ENCODE data around the gene TAS2R38.

The TAS2R38 gene

GRCh38 chr7:142009187-142009586 is 35.6 kb upstream of the TAS2R38 start:
- TF ChIP-seq FOXP2 (optimal IDR thresholded peaks at IDR 0.05; ENCODE audit: borderline replicate concordance, extremely low read depth, extremely low read length, insufficient read depth) (no peak), POLR2AphosphoS5 (IDR thresholded peaks at IDR 0.05; ENCODE audit: low read depth, low read length) (no peak), REST (IDR thresholded peaks at IDR 0.05; ENCODE audit: insufficient read depth in 1 of 2, low read depth in 2 of 2, low read length in 2 of 2) (no peak), TAF1 (IDR thresholded peaks at IDR 0.05; ENCODE audit: borderline replicate concordance, insufficient read depth, low read length) (no peak), SIN3A (IDR thresholded peaks at IDR 0.05; ENCODE audit: borderline replicate concordance, insufficient read depth, low read length) (no peak)

- TF ChIP-seq SIN3A (IDR thresholded peaks at IDR 0.05; ENCODE audit: borderline replicate concordance, insufficient read depth, low read length), result no peak
- no peak for TF ChIP-seq FOXP2 (optimal IDR thresholded peaks at IDR 0.05; ENCODE audit: borderline replicate concordance, extremely low read depth, extremely low read length, insufficient read depth)
- TF ChIP-seq REST (IDR thresholded peaks at IDR 0.05; ENCODE audit: insufficient read depth in 1 of 2, low read depth in 2 of 2, low read length in 2 of 2), result no peak
Observed at GRCh38 chr7:142006577-142006976, 33.0 kb upstream of the TAS2R38 start.

DNA sequence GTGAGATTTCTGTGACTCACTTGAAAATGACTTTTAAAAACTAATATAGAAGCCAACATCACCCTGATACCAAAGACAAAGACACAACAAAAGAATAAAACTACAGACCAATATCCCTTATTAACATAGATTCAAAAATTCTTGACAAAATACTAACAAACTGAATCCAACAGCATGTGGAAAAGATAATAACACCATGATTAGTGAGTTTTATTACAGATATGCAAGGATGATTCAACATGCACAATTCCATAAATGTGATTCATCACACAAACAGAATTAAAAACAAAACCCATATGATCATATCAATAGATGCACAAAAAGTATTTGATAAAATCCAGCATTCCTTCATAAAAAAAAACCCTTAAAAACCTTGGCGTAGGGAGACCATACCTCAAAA is 28.6 kb upstream of the TAS2R38 start:
- no peak for TF ChIP-seq POLR2AphosphoS5 (IDR thresholded peaks at IDR 0.05; ENCODE audit: low read depth, low read length)
- TF ChIP-seq SIN3A (IDR thresholded peaks at IDR 0.05; ENCODE audit: borderline replicate concordance, insufficient read depth, low read length), result no peak
- no peak for TF ChIP-seq FOXP2 (optimal IDR thresholded peaks at IDR 0.05; ENCODE audit: borderline replicate concordance, extremely low read depth, extremely low read length, insufficient read depth)

DNA sequence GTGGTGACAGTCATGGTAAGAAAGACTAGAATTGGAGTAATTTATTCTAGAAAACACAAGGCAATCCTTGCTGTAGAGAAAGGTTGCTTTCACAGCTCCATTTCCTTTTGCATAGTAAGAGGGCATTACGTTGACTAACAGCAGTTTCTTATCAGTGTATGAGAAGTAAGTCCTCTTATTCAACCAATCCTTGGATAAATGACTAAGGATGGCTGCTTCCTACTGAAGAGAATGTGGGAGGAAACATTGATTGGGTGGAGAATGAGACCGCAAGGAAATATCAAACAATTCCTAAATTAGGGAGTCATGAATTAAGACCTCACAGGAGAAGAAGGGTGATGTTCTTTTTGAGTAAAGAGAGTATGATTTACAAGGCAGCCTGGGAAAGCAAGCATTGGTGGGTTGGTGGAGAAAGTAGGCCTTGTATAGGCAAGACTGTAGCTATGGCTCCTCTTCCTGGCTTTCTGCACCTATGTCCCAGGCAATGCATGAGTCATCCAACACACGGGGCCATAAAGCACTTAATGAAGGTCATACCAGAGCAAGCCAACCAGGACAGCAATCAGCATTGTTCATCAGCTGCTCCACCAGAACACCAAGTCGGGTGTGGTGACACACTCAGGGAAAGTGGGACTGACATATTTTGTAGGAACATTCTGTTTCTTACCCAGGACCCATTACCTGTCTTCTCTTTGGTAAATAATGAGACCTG is 27.7 kb upstream of the TAS2R38 start:
- TF ChIP-seq POLR2AphosphoS5 (IDR thresholded peaks at IDR 0.05; ENCODE audit: low read depth, low read length), result no peak
- TF ChIP-seq SIN3A (IDR thresholded peaks at IDR 0.05; ENCODE audit: borderline replicate concordance, insufficient read depth, low read length), result no peak
- no peak for TF ChIP-seq FOXP2 (optimal IDR thresholded peaks at IDR 0.05; ENCODE audit: borderline replicate concordance, extremely low read depth, extremely low read length, insufficient read depth)
- no peak for TF ChIP-seq REST (IDR thresholded peaks at IDR 0.05; ENCODE audit: insufficient read depth in 1 of 2, low read depth in 2 of 2, low read length in 2 of 2)
- TF ChIP-seq TAF1 (IDR thresholded peaks at IDR 0.05; ENCODE audit: borderline replicate concordance, insufficient read depth, low read length), result no peak

GRCh38 chr7:142000244-142000643 is 26.7 kb upstream of the TAS2R38 start:
- TF ChIP-seq SIN3A (IDR thresholded peaks at IDR 0.05; ENCODE audit: borderline replicate concordance, insufficient read depth, low read length) (no peak), POLR2AphosphoS5 (IDR thresholded peaks at IDR 0.05; ENCODE audit: low read depth, low read length) (no peak), TAF1 (IDR thresholded peaks at IDR 0.05; ENCODE audit: borderline replicate concordance, insufficient read depth, low read length) (no peak), REST (IDR thresholded peaks at IDR 0.05; ENCODE audit: insufficient read depth in 1 of 2, low read depth in 2 of 2, low read length in 2 of 2) (no peak), FOXP2 (optimal IDR thresholded peaks at IDR 0.05; ENCODE audit: borderline replicate concordance, extremely low read depth, extremely low read length, insufficient read depth) (no peak)

Measured in PFSK-1 (cell line).